ENCODE measurements around the gene FYN.

- TF ChIP-seq CTCF (IDR thresholded peaks at IDR 0.05; ENCODE audit: borderline replicate concordance, extremely low read depth, low read length, poor library complexity, severe bottlenecking) (no peak), EZH2 (IDR thresholded peaks at IDR 0.05; ENCODE audit: borderline replicate concordance, low read depth, low read length, severe bottlenecking) (no peak)
These were observed 34.3 kb downstream of the FYN start for GRCh38 chr6:111838749-111839484.
